H9 (cell line): Measurements from ENCODE around the gene TMEM86B. TPM values are rescaled to one million over a fixed set of nuclear protein-coding genes. Genes with fewer than 3 reads are reported as not detected.

Source experiments
- DNase-seq: peaks from one replicate; pipeline ENCODE4 v3.0.0-alpha.2; 2017
- H2AFZ ChIP-seq: one replicate; pipeline ENCODE4 v1.6.1; 2013; ENCODE audit warnings: mild to moderate bottlenecking, low read length, control low read depth, moderate library complexity
- H2AK5ac ChIP-seq: 2 replicates; pipeline ENCODE4 v1.6.1; 2013; ENCODE audit warnings: low read length, control low read depth, mixed read lengths; ENCODE audit not compliant: insufficient read length
- H2BK120ac ChIP-seq: one replicate; pipeline ENCODE4 v1.6.1; 2013; ENCODE audit warnings: low read depth, mild to moderate bottlenecking, low read length, control low read depth, inconsistent platforms; ENCODE audit not compliant: poor library complexity, severe bottlenecking
- H2BK12ac ChIP-seq: 2 replicates; pipeline ENCODE4 v1.6.1; 2013; ENCODE audit warnings: low read length, control low read depth, mixed read lengths, low read depth; ENCODE audit not compliant: insufficient read length
- H2BK15ac ChIP-seq: 2 replicates; pipeline ENCODE4 v1.6.1; 2013; ENCODE audit warnings: low read depth, low read length, control low read depth
- H2BK20ac ChIP-seq: one replicate; pipeline ENCODE4 v1.6.1; 2013; ENCODE audit warnings: low read depth, mild to moderate bottlenecking, low read length, control low read depth, inconsistent platforms; ENCODE audit not compliant: poor library complexity, severe bottlenecking
- H2BK5ac ChIP-seq: 2 replicates; pipeline ENCODE4 v1.6.1; 2013; ENCODE audit warnings: low read length, control low read depth, mixed read lengths; ENCODE audit not compliant: insufficient read length
- H3K14ac ChIP-seq: 2 replicates; pipeline ENCODE4 v1.6.1; 2013; ENCODE audit warnings: low read length, control low read depth; ENCODE audit not compliant: insufficient read depth
- H3K18ac ChIP-seq: 2 replicates; pipeline ENCODE4 v1.6.1; 2013; ENCODE audit warnings: low read depth, mild to moderate bottlenecking, mixed read lengths, low read length, control low read depth; ENCODE audit not compliant: insufficient read length
- H3K23ac ChIP-seq: 2 replicates; pipeline ENCODE4 v1.6.1; 2013; ENCODE audit warnings: low read length, control low read depth, mixed read lengths, low read depth; ENCODE audit not compliant: insufficient read length
- H3K23me2 ChIP-seq: 2 replicates; pipeline ENCODE4 v1.6.1; 2013; ENCODE audit warnings: low read depth, mild to moderate bottlenecking, mixed read lengths, low read length, control low read depth; ENCODE audit not compliant: insufficient read length, poor library complexity, severe bottlenecking
- H3K27ac ChIP-seq: 2 replicates; pipeline ENCODE4 v1.5.1; 2013; ENCODE audit warnings: low read length, control low read depth, mixed read lengths, low read depth; ENCODE audit not compliant: insufficient read length
- H3K27me3 ChIP-seq: 2 replicates; pipeline ENCODE4 v1.6.1; 2013; ENCODE audit warnings: low read length, control low read depth, inconsistent platforms; ENCODE audit not compliant: insufficient read depth
- H3K4ac ChIP-seq: 2 replicates; pipeline ENCODE4 v1.6.1; 2013; ENCODE audit warnings: low read depth, mild to moderate bottlenecking, control low read depth, inconsistent platforms, low read length, moderate library complexity
- H3K4me1 ChIP-seq: 2 replicates; pipeline ENCODE4 v1.6.1; 2013; ENCODE audit warnings: low read length, control low read depth, inconsistent platforms; ENCODE audit not compliant: insufficient read depth
- H3K4me2 ChIP-seq: 2 replicates; pipeline ENCODE4 v1.6.1; 2013; ENCODE audit warnings: low read length, control low read depth, mixed read lengths; ENCODE audit not compliant: insufficient read length, insufficient read depth
- H3K56ac ChIP-seq: 2 replicates; pipeline ENCODE4 v1.6.1; 2013; ENCODE audit warnings: low read depth, mild to moderate bottlenecking, mixed read lengths, low read length, control low read depth; ENCODE audit not compliant: insufficient read length
- H3K79me1 ChIP-seq: 2 replicates; pipeline ENCODE4 v1.6.1; 2013; ENCODE audit warnings: low read depth, mild to moderate bottlenecking, moderate library complexity, low read length, control low read depth, inconsistent platforms; ENCODE audit not compliant: insufficient read depth, poor library complexity, severe bottlenecking
- H3K79me2 ChIP-seq: 2 replicates; pipeline ENCODE4 v1.6.1; 2013; ENCODE audit warnings: low read length, control low read depth, inconsistent platforms; ENCODE audit not compliant: insufficient read depth
- H3K9ac ChIP-seq: 2 replicates; pipeline ENCODE4 v1.6.1; 2013; ENCODE audit warnings: low read length, control low read depth, mixed read lengths; ENCODE audit not compliant: insufficient read length; ENCODE audit errors: extremely low read depth
- H3K9me3 ChIP-seq: one replicate; pipeline ENCODE4 v1.6.1; 2013; ENCODE audit warnings: low read depth, low read length, inconsistent platforms; ENCODE audit not compliant: control insufficient read depth
- H3T11ph ChIP-seq: one replicate; pipeline ENCODE4 v1.6.1; 2013; ENCODE audit warnings: mild to moderate bottlenecking, low read length, control low read depth, inconsistent platforms
- H4K20me1 ChIP-seq: one replicate; pipeline ENCODE4 v1.6.1; 2013; ENCODE audit not compliant: control insufficient read depth, insufficient read length, insufficient read depth
- H4K5ac ChIP-seq: 2 replicates; pipeline ENCODE4 v1.6.1; 2013; ENCODE audit warnings: low read depth, mild to moderate bottlenecking, mixed read lengths, low read length, control low read depth; ENCODE audit not compliant: insufficient read length
- H4K8ac ChIP-seq: replicated peaks from 2 replicates; pipeline ENCODE4 v1.6.1; 2013; ENCODE audit warnings: low read length, control low read depth, mixed read lengths, low read depth; ENCODE audit not compliant: insufficient read length
- H4K91ac ChIP-seq: 2 replicates; pipeline ENCODE4 v1.6.1; 2013; ENCODE audit warnings: low read depth, mild to moderate bottlenecking, moderate library complexity, mixed read lengths, low read length, control low read depth; ENCODE audit not compliant: insufficient read length
- H3K27ac Mint-ChIP-seq, 3 experiments: 2 replicates in 2 of 3; 3 replicates in 1 of 3; pipeline ENCODE4 v1.8.0; 2020 to 2021; ENCODE audit warnings: mixed read lengths in 3 of 3, mild to moderate bottlenecking in 1 of 3, moderate library complexity in 1 of 3
- H3K27me3 Mint-ChIP-seq: 2 replicates; pipeline ENCODE4 v1.8.0; 2021; ENCODE audit warnings: low read depth, mild to moderate bottlenecking, moderate library complexity, mixed read lengths
- H3K36me3 Mint-ChIP-seq, 3 experiments: 2 replicates in 2 of 3; 3 replicates in 1 of 3; pipeline ENCODE4 v1.8.0; 2020 to 2021; ENCODE audit warnings: low read depth in 3 of 3, mixed read lengths in 3 of 3; ENCODE audit not compliant: insufficient read depth in 1 of 3
- H3K4me1 Mint-ChIP-seq, 2 experiments: 2 replicates each; pipeline ENCODE4 v1.8.0; 2020; ENCODE audit warnings: mixed read lengths in 2 of 2
- H3K4me3 Mint-ChIP-seq, 2 experiments: 2 replicates in 1 of 2; 3 replicates in 1 of 2; pipeline ENCODE4 v1.8.0; 2020 to 2021; ENCODE audit warnings: mild to moderate bottlenecking in 2 of 2, mixed read lengths in 2 of 2, moderate library complexity in 1 of 2
- H3K9me3 Mint-ChIP-seq, 2 experiments: 2 replicates in 1 of 2; 3 replicates in 1 of 2; pipeline ENCODE4 v1.8.0; 2020; ENCODE audit warnings: mild to moderate bottlenecking in 2 of 2, mixed read lengths in 2 of 2, moderate library complexity in 1 of 2
- WGBS: extraction: QIAGEN DNeasy Blood & Tissue Kit; methylation state at CpG from one replicate; pipeline ENCODE4 v1.1.7; 2013; ENCODE audit warnings: missing lambda C conversion rate, low lambda C conversion rate, mixed read lengths; ENCODE audit not compliant: insufficient read length; ENCODE audit errors: extremely low coverage; 5-methylcytosine and 5-hydroxymethylcytosine counted together
- total RNA-seq: library from RNA; stranded (reverse); gene quantifications from 2 replicates; pipeline ENCODE4 v1.2.1, GENCODE V29; 2021
- TF ChIP-seq, protein P1 (sequence below): fragments of 200-600 bp; sonication (generic); conservative IDR thresholded peaks from 3 replicates; pipeline ENCODE4 v1.8.0; 2021; ENCODE audit warnings: antibody characterized with exemption, mild to moderate bottlenecking

The TMEM86B gene
- total RNA-seq, 1 experiment from 2014 or later, result 4.5 TPM

DNA sequence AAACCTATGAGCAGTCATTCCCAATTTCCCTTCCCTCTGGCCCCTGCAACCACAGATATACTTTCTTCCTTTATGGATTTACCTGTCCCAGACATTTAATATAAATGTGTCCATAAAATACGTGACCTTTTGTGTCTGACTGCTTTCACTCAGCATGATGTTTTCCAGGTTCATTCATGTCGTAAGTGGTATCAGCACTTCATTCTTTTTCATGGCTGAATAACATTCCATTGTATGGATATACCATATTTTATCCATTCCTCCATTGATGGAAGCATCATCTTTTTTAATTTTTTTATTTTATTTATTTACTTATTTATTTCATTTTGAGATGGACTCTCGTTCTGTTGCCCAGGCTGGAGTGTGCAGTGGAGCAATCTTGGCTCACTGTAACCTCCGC is 38.3 kb upstream of the TMEM86B start:
- Histone ChIP-seq H3K4me2 (no peak overlapping the region), H4K5ac (no peak overlapping the region), H3K79me1 (no peaks in the 10 kb centered on the region), H3K4me1 (no peaks in the 10 kb centered on the region), H3K4ac (no peak overlapping the region), H2AK5ac (no peak overlapping the region), H2BK5ac (no peak overlapping the region), H2BK12ac (no peak overlapping the region), H4K91ac (no peak overlapping the region), H4K20me1 (no peaks in the 10 kb centered on the region), H3K27me3 (no peaks in the 10 kb centered on the region), H3T11ph (no peak overlapping the region), H2BK15ac (no peak overlapping the region), H4K8ac (no peak overlapping the region), H3K9ac (no peak overlapping the region), H2AFZ (no peak overlapping the region), H3K9me3 (peaks cover 8% of the 10 kb centered on the region), H3K14ac (no peak overlapping the region), H3K27ac (no peak overlapping the region), H3K18ac (no peak overlapping the region), H3K23me2 (no peaks in the 10 kb centered on the region), H3K56ac (no peak overlapping the region), H3K23ac (no peak overlapping the region), H2BK120ac (no peak overlapping the region), H3K79me2 (no peaks in the 10 kb centered on the region), H2BK20ac (no peak overlapping the region)
- no peak overlapping the region for H3K27ac Mint-ChIP-seq
- no peak overlapping the region for H3K4me3 Mint-ChIP-seq
- peaks cover 12 to 14% (median 12%) of the 10 kb centered on the region in 3 experiments for H3K36me3 Mint-ChIP-seq
- no CpG with 5 or more reads among the region's 4 CpGs for WGBS
- H3K9me3 Mint-ChIP-seq, result peaks cover 8 to 10% of the 10 kb centered on the region in 2 experiments
- no peaks in the 10 kb centered on the region; the same call in 1 of the 2 replicates for H3K27me3 Mint-ChIP-seq
- no peak for DNase-seq
- TF ChIP-seq, protein P1, sequence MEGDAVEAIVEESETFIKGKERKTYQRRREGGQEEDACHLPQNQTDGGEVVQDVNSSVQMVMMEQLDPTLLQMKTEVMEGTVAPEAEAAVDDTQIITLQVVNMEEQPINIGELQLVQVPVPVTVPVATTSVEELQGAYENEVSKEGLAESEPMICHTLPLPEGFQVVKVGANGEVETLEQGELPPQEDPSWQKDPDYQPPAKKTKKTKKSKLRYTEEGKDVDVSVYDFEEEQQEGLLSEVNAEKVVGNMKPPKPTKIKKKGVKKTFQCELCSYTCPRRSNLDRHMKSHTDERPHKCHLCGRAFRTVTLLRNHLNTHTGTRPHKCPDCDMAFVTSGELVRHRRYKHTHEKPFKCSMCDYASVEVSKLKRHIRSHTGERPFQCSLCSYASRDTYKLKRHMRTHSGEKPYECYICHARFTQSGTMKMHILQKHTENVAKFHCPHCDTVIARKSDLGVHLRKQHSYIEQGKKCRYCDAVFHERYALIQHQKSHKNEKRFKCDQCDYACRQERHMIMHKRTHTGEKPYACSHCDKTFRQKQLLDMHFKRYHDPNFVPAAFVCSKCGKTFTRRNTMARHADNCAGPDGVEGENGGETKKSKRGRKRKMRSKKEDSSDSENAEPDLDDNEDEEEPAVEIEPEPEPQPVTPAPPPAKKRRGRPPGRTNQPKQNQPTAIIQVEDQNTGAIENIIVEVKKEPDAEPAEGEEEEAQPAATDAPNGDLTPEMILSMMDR, result no peak
- peaks cover 0 to 7% of the 10 kb centered on the region in 2 experiments; a peak in 1 of 4 replicates for H3K4me1 Mint-ChIP-seq
